GM12878 (cell line): ENCODE results near the gene RALGAPB. TPM values are rescaled to one million over a fixed set of nuclear protein-coding genes. Genes with fewer than 3 reads are reported as not detected.

ENCODE experiments used
- ATAC-seq: fragments of 200-7000 bp; cut with Tn5 transposase; 3 replicates; pipeline ENCODE4 v1.9.1; 2020; ENCODE audit warnings: mild to moderate bottlenecking, moderate library complexity
- BruUV-seq: library from RNA; stranded (reverse); fragments of 400-500 nt; replicated peaks from 2 replicates; lab custom pipeline; 2021; lab: Mats Ljungman, UMichigan
- CTCF ChIA-PET: fragments of 300-600 bp; sonication (Branson Sonifier 250); formaldehyde crosslinking; extraction: SDS; loops from one replicate; lab custom pipeline; 2021; ENCODE audit warnings: inconsistent platforms; lab: Yijun Ruan, JAX
- POLR2A ChIA-PET: fragments of 350-600 bp; formaldehyde crosslinking; extraction: SDS; loops from one replicate; lab custom pipeline; 2021; ENCODE audit warnings: inconsistent platforms; lab: Charles Lee
- RAD21 ChIA-PET: fragments of 300-600 bp; sonication (Branson Sonifier 250); formaldehyde crosslinking; loops from one replicate; lab custom pipeline; 2023; ENCODE audit warnings: antibody characterized with exemption; ENCODE audit not compliant: unreplicated experiment; lab: Charles Lee
- SMC1A ChIA-PET: fragments of 300-600 bp; sonication (Branson Sonifier 250); formaldehyde crosslinking; loops from one replicate; lab custom pipeline; 2023; ENCODE audit not compliant: unreplicated experiment, uncharacterized antibody; lab: Charles Lee
- DNase-seq: peaks from one replicate; pipeline ENCODE4 v3.0.0-alpha.2; 2011; ENCODE audit warnings: low read depth, low spot score
- FAIRE-seq: peaks from 3 replicates; lab custom pipeline; 2011; peaks lifted over from hg19 to GRCh38; lab: Jason Lieb, UNC
- H2AFZ ChIP-seq: 2 replicates; pipeline ENCODE4 v1.6.0; 2011; ENCODE audit warnings: low read depth, low read length, control low read depth; ENCODE audit not compliant: control insufficient read depth
- H3K27ac ChIP-seq: 2 replicates; pipeline ENCODE4 v1.5.1; 2011; ENCODE audit warnings: control low read depth; ENCODE audit not compliant: control insufficient read depth, insufficient read depth
- H3K27me3 ChIP-seq, 2 experiments: replicated peaks in 1 of 2; 2 replicates each; pipeline versions ENCODE4 v1.6.0 to v1.6.1; 2011; ENCODE audit warnings: low read length in 1 of 2; ENCODE audit not compliant: control insufficient read depth in 2 of 2, insufficient read depth in 2 of 2
- H3K36me3 ChIP-seq, 2 experiments: 2 replicates each; pipeline ENCODE4 v1.5.1; 2011; ENCODE audit warnings: low read length in 1 of 2; ENCODE audit not compliant: control insufficient read depth in 2 of 2, insufficient read depth in 2 of 2
- H3K4me1 ChIP-seq: 2 replicates; pipeline ENCODE4 v1.6.1; 2011; ENCODE audit warnings: mild to moderate bottlenecking, low read length, moderate library complexity, mixed read lengths; ENCODE audit not compliant: control insufficient read depth, insufficient read depth
- H3K4me2 ChIP-seq: 2 replicates; pipeline ENCODE4 v1.6.0; 2011; ENCODE audit warnings: control low read depth; ENCODE audit not compliant: control insufficient read depth, insufficient read depth
- H3K4me3 ChIP-seq: fragments of 200-600 bp; sonication (generic); 2 replicates; pipeline ENCODE4 v1.5.1; 2016
- H3K79me2 ChIP-seq: 2 replicates; pipeline ENCODE4 v1.6.0; 2011; ENCODE audit warnings: low read length; ENCODE audit not compliant: control insufficient read depth, insufficient read depth
- H3K9ac ChIP-seq: 2 replicates; pipeline ENCODE4 v1.8.0; 2011; ENCODE audit warnings: low read length, control low read depth, mixed read lengths; ENCODE audit not compliant: control insufficient read depth, insufficient read depth
- H3K9me3 ChIP-seq: replicated peaks from 3 replicates; pipeline ENCODE4 v1.5.1; 2011; ENCODE audit warnings: mild to moderate bottlenecking, low read length; ENCODE audit not compliant: control insufficient read depth, insufficient read depth
- H4K20me1 ChIP-seq: 2 replicates; pipeline ENCODE4 v1.6.0; 2011; ENCODE audit not compliant: control insufficient read depth, insufficient read depth
- HSF1 ChIP-seq: fragments of 150-350 bp; IDR thresholded peaks from 2 replicates; pipeline ENCODE4 v1.6.1; 2014; ENCODE audit warnings: mild to moderate bottlenecking, low read depth, low read length
- IKZF2 ChIP-seq, 2 experiments: fragments of 450-650 bp; IDR thresholded peaks; 2 replicates each; pipeline ENCODE4 v1.6.1; 2017; ENCODE audit warnings: mild to moderate bottlenecking in 2 of 2, moderate library complexity in 2 of 2
- POLR2AphosphoS5 ChIP-seq: IDR thresholded peaks from 2 replicates; pipeline ENCODE4 v1.6.1; 2011; ENCODE audit warnings: mild to moderate bottlenecking, low read length, inconsistent platforms
- SMAD5 ChIP-seq: IDR thresholded peaks from 2 replicates; pipeline ENCODE4 v1.6.1; 2016; ENCODE audit warnings: antibody characterized with exemption, low read depth
- SPI1 ChIP-seq: IDR thresholded peaks from 2 replicates; pipeline ENCODE4 v1.6.1; 2011; ENCODE audit warnings: low read depth, mild to moderate bottlenecking, low read length, moderate library complexity, borderline replicate concordance; ENCODE audit not compliant: insufficient read depth
- TCF12 ChIP-seq: IDR thresholded peaks from 2 replicates; pipeline ENCODE4 v1.6.1; 2011; ENCODE audit warnings: low read depth, mild to moderate bottlenecking, low read length
- WGBS: methylation state at CpG from one replicate; pipeline ENCODE4 v1.1.6; 2016; ENCODE audit warnings: low lambda C conversion rate; ENCODE audit not compliant: insufficient replicate concordance, insufficient coverage; ENCODE audit errors: missing lambda C conversion rate; 5-methylcytosine and 5-hydroxymethylcytosine counted together
- in situ Hi-C: fragments of 300-500 bp; cut with MboI; formaldehyde crosslinking; loops from 9 replicates; pipeline ENCODE4 v1.14.3; 2018; ENCODE audit warnings: mixed read lengths
- intact Hi-C: fragments of 100-400 bp; cut with micrococcal nuclease; formaldehyde crosslinking; loops from one replicate; pipeline ENCODE4 v1.14.2; 2022; ENCODE audit not compliant: unreplicated experiment
- polyA plus RNA-seq, 11 experiments: library from polyadenylated mRNA; depleted of rRNA in 4 of 11; unstranded in 6 of 11; stranded (reverse) in 5 of 11; fragments of >200 nt; fragmentation: Nextera tagmentation in 4 of 11; fragmentation: Illumina TruSeq in 1 of 11; extraction: Ambion mirVana in 4 of 11; extraction: Trizol in 1 of 11; gene quantifications; 1 replicate in 1 of 11; 2 replicates in 10 of 11; pipeline versions ENCODE4 v1.2.1 to v1.2.3, GENCODE V29; 2011 to 2016; ENCODE audit warnings: inconsistent platforms in 2 of 11, missing spikeins in 2 of 11, low read depth in 1 of 11
- total RNA-seq, 4 experiments: library from RNA; depleted of rRNA in 3 of 4; stranded (reverse); fragments of >200 nt in 3 of 4; fragmentation: Illumina TruSeq in 1 of 4; extraction: Trizol in 1 of 4; gene quantifications; 2 replicates each; pipeline versions ENCODE4 v1.2.1 to v1.2.3, GENCODE V29; 2013 to 2021
- TF ChIP-seq, protein P1 (sequence below): fragments of 450-650 bp; IDR thresholded peaks from 2 replicates; pipeline ENCODE4 v1.6.1; 2018; ENCODE audit warnings: borderline replicate concordance, mild to moderate bottlenecking; ENCODE audit not compliant: partially characterized antibody

The RALGAPB gene
- total and polyA plus RNA-seq, 10 of the 15 experiments (the other 5 are each of a cell fraction or from before 2014, with no cell fraction given), result 3.7 to 23.2 (median 15.5) TPM

- no TSS peak for BruUV-seq
- CTCF ChIA-PET, result no interaction called here
- intact Hi-C loops, result no loop called here
- RAD21 ChIA-PET, result no interaction called here
- H4K20me1 ChIP-seq, result no peaks in the 10 kb centered on the region
- DNase-seq (no peak), ATAC-seq (no peak), FAIRE-seq (no peak)
- H2AFZ ChIP-seq, result no peak overlapping the region
- no peak overlapping the region for H3K4me2 ChIP-seq
- POLR2A ChIA-PET, result no interaction called here
- H3K4me1 ChIP-seq, result no peaks in the 10 kb centered on the region
- in situ Hi-C loops, result no loop called here
- no peaks in the 10 kb centered on the region for H3K36me3 ChIP-seq
- no peak overlapping the region for H3K9ac ChIP-seq
- H3K4me3 ChIP-seq, result no peak overlapping the region
- SMC1A ChIA-PET, result no interaction called here
- no peaks in the 10 kb centered on the region for H3K79me2 ChIP-seq
- no peaks in the 10 kb centered on the region; a peak in 1 of 4 replicates for H3K27me3 ChIP-seq
- TF ChIP-seq HSF1, result no peak
- no peak for TF ChIP-seq SMAD5
- TF ChIP-seq TCF12, result no peak
- no peak for TF ChIP-seq SPI1
- TF ChIP-seq, protein P1, sequence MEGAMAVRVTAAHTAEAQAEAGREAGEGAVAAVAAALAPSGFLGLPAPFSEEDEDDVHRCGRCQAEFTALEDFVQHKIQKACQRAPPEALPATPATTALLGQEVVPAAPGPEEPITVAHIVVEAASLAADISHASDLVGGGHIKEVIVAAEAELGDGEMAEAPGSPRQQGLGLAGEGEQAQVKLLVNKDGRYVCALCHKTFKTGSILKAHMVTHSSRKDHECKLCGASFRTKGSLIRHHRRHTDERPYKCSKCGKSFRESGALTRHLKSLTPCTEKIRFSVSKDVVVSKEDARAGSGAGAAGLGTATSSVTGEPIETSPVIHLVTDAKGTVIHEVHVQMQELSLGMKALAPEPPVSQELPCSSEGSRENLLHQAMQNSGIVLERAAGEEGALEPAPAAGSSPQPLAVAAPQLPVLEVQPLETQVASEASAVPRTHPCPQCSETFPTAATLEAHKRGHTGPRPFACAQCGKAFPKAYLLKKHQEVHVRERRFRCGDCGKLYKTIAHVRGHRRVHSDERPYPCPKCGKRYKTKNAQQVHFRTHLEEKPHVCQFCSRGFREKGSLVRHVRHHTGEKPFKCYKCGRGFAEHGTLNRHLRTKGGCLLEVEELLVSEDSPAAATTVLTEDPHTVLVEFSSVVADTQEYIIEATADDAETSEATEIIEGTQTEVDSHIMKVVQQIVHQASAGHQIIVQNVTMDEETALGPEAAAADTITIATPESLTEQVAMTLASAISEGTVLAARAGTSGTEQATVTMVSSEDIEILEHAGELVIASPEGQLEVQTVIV, result no peak
- no peak for TF ChIP-seq POLR2AphosphoS5
- TF ChIP-seq IKZF2 (IDR thresholded peaks at IDR 0.05), result no peak
- no peaks in the 10 kb centered on the region for H3K9me3 ChIP-seq
- 35% methylated on average over 4 of the region's 4 CpGs for WGBS
- H3K27ac ChIP-seq, result no peak overlapping the region
Measured at GRCh38 chr20:38589351-38589750, 116.7 kb downstream of the RALGAPB start.
